ENCODE data around the gene KYAT1.
A peak's percentile ranks its signal among the peaks of the same experiment; 100 is the strongest.

Gene KYAT1

DNA sequence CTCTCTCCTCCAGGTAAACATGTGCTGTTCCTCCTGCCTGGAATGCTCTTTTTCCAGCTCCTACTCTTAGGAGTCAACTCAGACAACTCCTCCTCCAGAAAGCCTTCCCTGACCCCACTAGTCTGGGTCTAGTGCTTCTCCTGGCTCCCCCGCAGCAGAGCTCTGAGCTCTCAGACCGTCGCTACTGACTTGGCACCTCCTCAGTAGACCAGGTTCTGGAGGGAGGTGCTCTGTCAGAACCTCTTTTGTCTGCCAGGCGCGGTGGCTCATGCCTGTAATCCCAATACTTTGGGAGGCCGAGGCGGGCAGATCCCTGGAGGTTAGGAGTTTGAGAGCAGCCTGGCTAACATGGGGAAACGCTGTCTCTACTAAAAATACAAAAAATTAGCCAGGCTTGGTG lies 3.6 kb upstream of the KYAT1 start:
- no peak overlapping the region for H3K4me2 ChIP-seq (ENCODE audit: insufficient read depth, low read length, poor library complexity, severe bottlenecking)
- no peak overlapping the region for H4K8ac ChIP-seq (ENCODE audit: low read depth, low read length)
- no peak overlapping the region for H3K27ac ChIP-seq (replicated peaks; ENCODE audit: low read length)
- H3K36me3 ChIP-seq (replicated peaks in 1 of 2; ENCODE audit: control insufficient read depth in 2 of 2, insufficient read depth in 2 of 2, low read length in 2 of 2), result peaks cover 23 to 47% of the 10 kb centered on the region in 2 donors
- H2AK5ac ChIP-seq (ENCODE audit: low read depth, low read length), result no peak overlapping the region
- H2BK5ac ChIP-seq (ENCODE audit: low read length), result no peak overlapping the region
- no peak overlapping the region for H4K91ac ChIP-seq (ENCODE audit: low read depth, low read length, poor library complexity)
- H2BK12ac ChIP-seq (ENCODE audit: low read length), result no peak overlapping the region
- H3K79me1 ChIP-seq (ENCODE audit: low read depth, low read length), result peaks cover 18% of the 10 kb centered on the region
- H3K9ac ChIP-seq (ENCODE audit: low read depth, low read length, poor library complexity), result no peak overlapping the region
- no peak overlapping the region for H3K18ac ChIP-seq (ENCODE audit: low read length)
- H2AFZ ChIP-seq (ENCODE audit: low read length), result no peak overlapping the region
- no peak overlapping the region for H3K14ac ChIP-seq (ENCODE audit: low read length)
- DNase-seq (ENCODE audit: low spot score), result no peak
- H3K4me1 ChIP-seq (ENCODE audit: control insufficient read depth in 2 of 2, insufficient read depth in 1 of 2, low read depth in 1 of 2, low read length in 2 of 2), result peaks cover 9 to 12% of the 10 kb centered on the region in 2 donors
- no peaks in the 10 kb centered on the region for H3K27me3 ChIP-seq (ENCODE audit: control insufficient read depth in 3 of 3, insufficient read depth in 3 of 3, low read depth in 1 of 3, low read length in 3 of 3)
- H2BK120ac ChIP-seq (ENCODE audit: low read depth, low read length), result no peak overlapping the region
- H3K23ac ChIP-seq (ENCODE audit: low read depth, low read length, poor library complexity), result no peak overlapping the region
- WGBS, 2 donors (ENCODE audit: extremely low coverage in 2 of 2, insufficient read length in 2 of 2, insufficient replicate concordance in 1 of 2), result no CpG with 5 or more reads among the region's 8 CpGs
- no peak overlapping the region for H3K4me3 ChIP-seq (ENCODE audit: low read length in 2 of 2)
- no peak overlapping the region for H3K4ac ChIP-seq (ENCODE audit: low read length)
- H2BK15ac ChIP-seq (ENCODE audit: low read length), result no peak overlapping the region
- no peaks in the 10 kb centered on the region for H3K9me3 ChIP-seq (replicated peaks in 1 of 2; ENCODE audit: control insufficient read depth in 2 of 2, insufficient read depth in 1 of 2, low read depth in 1 of 2, low read length in 2 of 2)

DNA sequence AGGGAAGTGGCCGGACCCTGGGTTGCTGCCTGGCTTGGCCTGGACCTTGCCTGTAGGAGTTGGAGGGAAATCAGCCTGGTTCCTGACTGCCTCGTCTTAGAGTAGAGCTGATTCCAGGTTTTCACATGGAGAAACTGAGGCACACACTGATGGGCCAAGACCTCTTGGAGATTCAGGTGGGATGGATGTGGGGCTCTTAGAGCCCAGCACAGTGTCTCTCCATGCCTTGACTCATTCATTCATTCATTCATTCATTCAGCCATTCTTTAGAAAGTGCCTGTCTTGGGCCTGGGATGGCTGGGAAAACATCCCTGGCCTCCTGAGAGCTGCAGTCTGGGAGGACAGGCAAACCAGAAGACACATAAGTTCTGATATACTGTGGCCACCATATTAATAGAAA lies 2.4 kb upstream of the KYAT1 start:
- H3K4ac ChIP-seq (ENCODE audit: low read length), result no peak overlapping the region
- DNase-seq (ENCODE audit: low spot score), result no peak
- H3K4me2 ChIP-seq (ENCODE audit: insufficient read depth, low read length, poor library complexity, severe bottlenecking), result no peak overlapping the region
- no peak overlapping the region for H2AK5ac ChIP-seq (ENCODE audit: low read depth, low read length)
- no peak overlapping the region for H3K9ac ChIP-seq (ENCODE audit: low read depth, low read length, poor library complexity)
- H3K27ac ChIP-seq (replicated peaks; ENCODE audit: low read length), result no peak overlapping the region
- H3K14ac ChIP-seq (ENCODE audit: low read length), result no peak overlapping the region
- H4K8ac ChIP-seq (ENCODE audit: low read depth, low read length), result no peak overlapping the region
- no peak overlapping the region for H2BK5ac ChIP-seq (ENCODE audit: low read length)
- H2BK15ac ChIP-seq (ENCODE audit: low read length), result no peak overlapping the region
- no peak overlapping the region for H2BK12ac ChIP-seq (ENCODE audit: low read length)
- no peak overlapping the region for H2BK120ac ChIP-seq (ENCODE audit: low read depth, low read length)
- no peak overlapping the region for H3K23ac ChIP-seq (ENCODE audit: low read depth, low read length, poor library complexity)
- H3K4me1 ChIP-seq (ENCODE audit: control insufficient read depth in 2 of 2, insufficient read depth in 1 of 2, low read depth in 1 of 2, low read length in 2 of 2), result peaks cover 9 to 12% of the 10 kb centered on the region in 2 donors
- no peak overlapping the region for H3K4me3 ChIP-seq (ENCODE audit: low read length in 2 of 2)
- no peak overlapping the region for H3K18ac ChIP-seq (ENCODE audit: low read length)
- peaks cover 0 to 2% of the 10 kb centered on the region in 2 donors for H3K9me3 ChIP-seq (replicated peaks in 1 of 2; ENCODE audit: control insufficient read depth in 2 of 2, insufficient read depth in 1 of 2, low read depth in 1 of 2, low read length in 2 of 2)
- no CpG with 5 or more reads among the region's 2 CpGs for WGBS, 2 donors (ENCODE audit: extremely low coverage in 2 of 2, insufficient read length in 2 of 2, insufficient replicate concordance in 1 of 2)
- peaks cover 22 to 41% of the 10 kb centered on the region in 2 donors for H3K36me3 ChIP-seq (replicated peaks in 1 of 2; ENCODE audit: control insufficient read depth in 2 of 2, insufficient read depth in 2 of 2, low read length in 2 of 2)
- no peak overlapping the region for H4K91ac ChIP-seq (ENCODE audit: low read depth, low read length, poor library complexity)
- no peaks in the 10 kb centered on the region for H3K27me3 ChIP-seq (ENCODE audit: control insufficient read depth in 3 of 3, insufficient read depth in 3 of 3, low read depth in 1 of 3, low read length in 3 of 3)
- peaks cover 18% of the 10 kb centered on the region for H3K79me1 ChIP-seq (ENCODE audit: low read depth, low read length)
- no peak overlapping the region for H2AFZ ChIP-seq (ENCODE audit: low read length)

DNA sequence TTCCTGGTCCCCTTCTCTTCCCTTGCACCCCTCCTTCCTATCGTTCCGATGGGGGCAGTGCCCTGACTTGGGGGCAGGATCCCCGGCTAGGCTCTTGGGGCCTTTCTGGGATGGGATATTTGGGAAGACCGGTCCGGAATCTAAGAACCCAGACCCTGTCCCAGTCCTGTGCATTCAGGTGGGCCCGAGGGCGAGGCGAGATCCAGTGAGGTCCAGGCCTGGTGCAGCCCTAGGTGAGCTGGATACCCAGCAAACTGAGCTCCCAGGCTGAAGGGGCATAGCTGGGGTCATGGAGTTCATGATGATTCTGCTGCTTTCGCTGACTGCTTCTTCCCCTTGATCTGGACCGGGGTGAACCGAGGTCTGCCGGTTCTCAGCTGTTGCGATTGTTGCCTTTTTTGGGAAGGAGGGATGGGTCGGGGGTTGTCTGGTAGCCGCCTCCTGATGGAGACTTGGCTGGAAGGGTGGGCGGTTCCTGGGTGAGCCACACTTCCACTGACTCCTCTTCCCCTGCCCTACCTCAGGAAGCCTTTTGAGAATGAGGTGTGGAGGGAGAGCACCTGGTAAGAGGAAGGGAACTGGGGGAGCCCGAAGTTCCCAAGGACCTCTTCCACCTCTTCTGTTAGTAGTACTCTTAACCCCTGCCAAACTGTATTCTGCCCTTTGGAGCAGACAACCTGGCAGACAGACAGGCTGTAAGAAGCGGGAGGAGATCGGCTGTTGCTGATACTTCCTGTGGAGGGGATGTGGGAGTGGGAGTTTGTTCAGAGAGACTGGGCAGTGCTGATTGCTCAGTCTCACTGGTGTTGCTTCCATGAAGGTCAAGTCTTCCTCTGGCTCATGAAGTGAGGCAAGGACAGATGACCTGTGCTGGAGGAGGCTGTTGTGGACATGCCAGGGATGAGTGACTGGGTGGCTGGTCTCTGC lies 1.2 kb upstream of the KYAT1 start:
- peak overlapping the region; percentile 74 for H3K4me2 ChIP-seq (ENCODE audit: insufficient read depth, low read length, poor library complexity, severe bottlenecking)
- peak overlapping the region; percentile 45 for H2BK5ac ChIP-seq (ENCODE audit: low read length)
- DNase-seq (ENCODE audit: low spot score), result no peak
- no peak overlapping the region for H2BK12ac ChIP-seq (ENCODE audit: low read length)
- H3K4ac ChIP-seq (ENCODE audit: low read length), result no peak overlapping the region
- no peak overlapping the region for H2AK5ac ChIP-seq (ENCODE audit: low read depth, low read length)
- peaks cover 12 to 29% of the 10 kb centered on the region in 2 donors for H3K36me3 ChIP-seq (replicated peaks in 1 of 2; ENCODE audit: control insufficient read depth in 2 of 2, insufficient read depth in 2 of 2, low read length in 2 of 2)
- H3K9ac ChIP-seq (ENCODE audit: low read depth, low read length, poor library complexity), result peak overlapping the region; percentile 95
- no peak overlapping the region for H4K8ac ChIP-seq (ENCODE audit: low read depth, low read length)
- no peak overlapping the region for H2BK15ac ChIP-seq (ENCODE audit: low read length)
- peak overlapping the region; percentile 93 to 97 for H3K4me3 ChIP-seq (ENCODE audit: low read length in 2 of 2)
- no peaks in the 10 kb centered on the region for H3K27me3 ChIP-seq (ENCODE audit: control insufficient read depth in 3 of 3, insufficient read depth in 3 of 3, low read depth in 1 of 3, low read length in 3 of 3)
- no peak overlapping the region for H2BK120ac ChIP-seq (ENCODE audit: low read depth, low read length)
- H4K91ac ChIP-seq (ENCODE audit: low read depth, low read length, poor library complexity), result no peak overlapping the region
- no peak overlapping the region for H3K18ac ChIP-seq (ENCODE audit: low read length)
- no peak overlapping the region for H3K27ac ChIP-seq (replicated peaks; ENCODE audit: low read length)
- peaks cover 3 to 9% of the 10 kb centered on the region in 2 donors for H3K4me1 ChIP-seq (ENCODE audit: control insufficient read depth in 2 of 2, insufficient read depth in 1 of 2, low read depth in 1 of 2, low read length in 2 of 2)
- no CpG with 5 or more reads among the region's 19 CpGs for WGBS, 2 donors (ENCODE audit: extremely low coverage in 2 of 2, insufficient read length in 2 of 2, insufficient replicate concordance in 1 of 2)
- H3K14ac ChIP-seq (ENCODE audit: low read length), result no peak overlapping the region
- peak overlapping the region; percentile 97 for H2AFZ ChIP-seq (ENCODE audit: low read length)
- H3K79me1 ChIP-seq (ENCODE audit: low read depth, low read length), result peaks cover 11% of the 10 kb centered on the region
- H3K23ac ChIP-seq (ENCODE audit: low read depth, low read length, poor library complexity), result no peak overlapping the region
- H3K9me3 ChIP-seq (replicated peaks in 1 of 2; ENCODE audit: control insufficient read depth in 2 of 2, insufficient read depth in 1 of 2, low read depth in 1 of 2, low read length in 2 of 2), result peaks cover 0 to 2% of the 10 kb centered on the region in 2 donors

DNA sequence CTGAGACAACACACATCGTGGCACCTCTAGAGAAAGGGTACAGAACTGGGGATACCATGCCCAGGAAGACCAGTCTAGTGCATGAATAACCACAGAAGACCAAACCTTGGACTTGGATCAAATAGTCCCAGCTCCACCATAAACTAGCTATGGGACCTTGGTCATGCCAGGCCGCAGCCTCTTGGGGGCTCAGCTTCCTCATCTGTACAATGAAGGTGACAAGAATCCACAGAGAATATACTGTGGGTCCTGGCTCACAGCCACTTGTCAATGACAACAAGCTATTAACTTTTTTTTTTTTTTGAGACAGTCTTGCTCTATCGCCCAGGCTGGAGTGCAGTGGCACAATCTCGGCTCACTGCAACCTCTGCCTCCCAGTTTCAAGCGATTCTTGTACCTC lies 3.9 kb downstream of the KYAT1 start:
- Histone ChIP-seq H2BK12ac (ENCODE audit: low read length) (no peak overlapping the region), H3K4me2 (ENCODE audit: insufficient read depth, low read length, poor library complexity, severe bottlenecking) (no peak overlapping the region), H2AK5ac (ENCODE audit: low read depth, low read length) (no peak overlapping the region), H3K9ac (ENCODE audit: low read depth, low read length, poor library complexity) (no peak overlapping the region), H3K4me1 (ENCODE audit: control insufficient read depth in 2 of 2, insufficient read depth in 1 of 2, low read depth in 1 of 2, low read length in 2 of 2) (peaks cover 0 to 2% of the 10 kb centered on the region in 2 donors), H3K4me3 (ENCODE audit: low read length in 2 of 2) (no peak overlapping the region), H2BK120ac (ENCODE audit: low read depth, low read length) (no peak overlapping the region), H3K14ac (ENCODE audit: low read length) (no peak overlapping the region), H2AFZ (ENCODE audit: low read length) (no peak overlapping the region), H4K8ac (ENCODE audit: low read depth, low read length) (no peak overlapping the region), H3K79me1 (ENCODE audit: low read depth, low read length) (peaks cover 2% of the 10 kb centered on the region), H2BK5ac (ENCODE audit: low read length) (no peak overlapping the region), H3K36me3 (replicated peaks in 1 of 2; ENCODE audit: control insufficient read depth in 2 of 2, insufficient read depth in 2 of 2, low read length in 2 of 2) (no peaks in the 10 kb centered on the region), H2BK15ac (ENCODE audit: low read length) (no peak overlapping the region), H3K4ac (ENCODE audit: low read length) (no peak overlapping the region), H3K27me3 (ENCODE audit: control insufficient read depth in 3 of 3, insufficient read depth in 3 of 3, low read depth in 1 of 3, low read length in 3 of 3) (no peaks in the 10 kb centered on the region), H3K27ac (replicated peaks; ENCODE audit: low read length) (no peak overlapping the region), H3K23ac (ENCODE audit: low read depth, low read length, poor library complexity) (no peak overlapping the region), H4K91ac (ENCODE audit: low read depth, low read length, poor library complexity) (no peak overlapping the region), H3K9me3 (replicated peaks in 1 of 2; ENCODE audit: control insufficient read depth in 2 of 2, insufficient read depth in 1 of 2, low read depth in 1 of 2, low read length in 2 of 2) (peaks cover 0 to 2% of the 10 kb centered on the region in 2 donors), H3K18ac (ENCODE audit: low read length) (no peak overlapping the region)
- no peak for DNase-seq (ENCODE audit: low spot score)
- WGBS, 2 donors (ENCODE audit: extremely low coverage in 2 of 2, insufficient read length in 2 of 2, insufficient replicate concordance in 1 of 2), result no CpG with 5 or more reads among the region's 5 CpGs
